ENCODE results near the gene CRAT. TPM values are rescaled to one million over a fixed set of nuclear protein-coding genes. Genes with fewer than 3 reads are reported as not detected.
A peak's percentile ranks its signal among the peaks of the same experiment; 100 is the strongest.

Gene CRAT
- total RNA-seq, 1 experiment from 2014 or later, result 7.1 TPM

DNA sequence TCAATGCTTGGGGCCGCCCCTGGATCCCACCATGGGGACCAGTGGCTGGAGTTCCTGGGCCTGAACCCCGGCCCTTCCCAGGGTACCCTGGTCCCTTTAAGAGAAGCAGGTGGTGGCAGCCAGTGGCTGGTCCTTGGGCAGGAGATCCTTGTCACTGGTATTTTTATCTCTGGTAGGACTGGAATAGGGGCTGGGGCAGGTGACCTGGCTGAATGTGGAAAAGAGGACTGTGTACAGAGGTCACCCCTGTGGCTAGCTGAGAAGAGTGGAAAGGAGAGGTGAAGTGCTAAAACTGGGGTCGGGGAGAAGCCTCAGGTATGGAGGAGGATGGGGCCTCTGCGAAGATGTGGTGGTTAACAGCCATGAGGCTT, 7.0 kb downstream of the CRAT start:
- Mint-ChIP-seq H3K36me3 (ENCODE audit: insufficient read depth, unreplicated experiment) (no peaks in the 10 kb centered on the region), H3K4me1 (ENCODE audit: low read depth, unreplicated experiment) (no peaks in the 10 kb centered on the region), H3K27ac (ENCODE audit: unreplicated experiment) (no peak overlapping the region), H3K9me3 (ENCODE audit: low read depth, unreplicated experiment) (no peaks in the 10 kb centered on the region), H3K4me3 (ENCODE audit: low read depth, unreplicated experiment) (no peak overlapping the region), H3K27me3 (ENCODE audit: unreplicated experiment) (peaks cover 4% of the 10 kb centered on the region)
- CTCF ChIA-PET, result interaction anchor here (0.5 kb wide), 1 partner anchor 747 kb away, joined by 3 read pairs; no protein-coding TSS in a partner anchor
- BruUV-seq (replicated peaks), result no TSS peak
- DNase-seq, result no peak
- intact Hi-C loops (cut with micrococcal nuclease; ENCODE audit: unreplicated experiment), result no loop called here
- no peak for TF ChIP-seq CTCF (IDR thresholded peaks at IDR 0.05; ENCODE audit: unreplicated experiment)

DNA sequence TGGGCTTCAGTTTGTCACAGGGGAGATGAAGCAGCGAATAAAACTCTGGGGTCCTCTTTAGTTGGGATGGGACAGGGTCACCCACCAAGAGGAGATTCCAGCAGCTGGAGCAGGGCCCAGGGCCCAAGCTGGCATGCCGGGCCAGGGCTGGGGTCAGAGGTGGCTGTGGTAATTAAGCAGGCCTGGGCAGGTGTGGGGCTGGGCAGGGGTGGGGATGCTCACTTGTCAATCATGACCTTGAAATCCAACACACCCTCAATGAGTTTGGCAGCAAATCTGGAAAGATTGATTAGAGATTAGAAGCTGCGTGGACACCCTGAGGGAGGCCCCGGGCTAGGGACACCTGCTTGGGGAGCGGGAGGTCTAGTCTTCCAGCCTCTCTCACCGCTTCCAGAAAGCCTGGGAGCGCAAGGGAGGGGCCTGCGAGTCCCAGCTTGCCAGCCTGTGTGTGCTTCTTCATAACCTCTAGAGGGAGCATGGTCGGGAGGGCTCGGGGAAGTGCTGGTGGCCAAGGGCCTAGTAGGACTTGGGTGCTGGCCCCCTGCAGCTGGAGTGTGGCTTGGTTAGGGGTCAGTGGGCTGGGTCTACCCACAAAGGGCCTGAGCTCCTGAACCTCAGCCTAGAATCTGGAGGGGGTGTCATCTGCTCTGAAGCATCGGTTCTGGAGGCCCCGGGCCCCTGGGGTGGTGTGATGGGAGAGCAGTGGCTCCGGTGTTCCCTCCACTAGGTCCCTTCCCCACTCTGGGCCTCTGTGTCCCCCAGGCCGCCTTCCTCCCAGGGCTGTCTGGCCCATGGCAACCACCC, 7.6 kb downstream of the CRAT start:
- Mint-ChIP-seq H3K27ac (ENCODE audit: unreplicated experiment) (no peak overlapping the region), H3K36me3 (ENCODE audit: insufficient read depth, unreplicated experiment) (no peaks in the 10 kb centered on the region), H3K27me3 (ENCODE audit: unreplicated experiment) (no peaks in the 10 kb centered on the region), H3K4me3 (ENCODE audit: low read depth, unreplicated experiment) (no peak overlapping the region), H3K4me1 (ENCODE audit: low read depth, unreplicated experiment) (no peaks in the 10 kb centered on the region), H3K9me3 (ENCODE audit: low read depth, unreplicated experiment) (no peaks in the 10 kb centered on the region)
- peak; percentile 50 for DNase-seq
- no peak for TF ChIP-seq CTCF (IDR thresholded peaks at IDR 0.05; ENCODE audit: unreplicated experiment)
- BruUV-seq (replicated peaks), result no TSS peak
- intact Hi-C loops (cut with micrococcal nuclease; ENCODE audit: unreplicated experiment), result no loop called here
- CTCF ChIA-PET, result no interaction called here

DNA sequence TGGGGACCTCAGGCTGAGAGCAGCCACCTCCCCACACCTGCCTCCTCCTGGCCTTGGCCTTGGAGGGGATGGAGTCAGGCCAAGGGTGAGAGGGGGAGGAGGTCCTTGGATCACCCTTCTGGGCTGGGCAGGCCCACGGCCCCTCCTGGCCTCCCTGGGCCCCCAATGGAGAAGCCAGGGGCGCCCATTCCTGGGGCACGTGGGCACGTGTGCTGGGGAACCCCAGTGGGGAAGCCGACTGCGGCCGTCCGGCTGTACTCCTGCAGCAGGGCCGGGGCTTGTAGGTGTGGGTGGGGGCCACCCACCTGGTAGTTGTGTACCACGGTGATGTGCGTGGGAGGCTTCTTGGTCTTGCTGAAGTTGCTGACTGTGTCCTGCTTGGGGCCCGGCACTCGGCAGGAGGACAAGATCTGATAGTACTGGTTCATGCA, 8.5 kb downstream of the CRAT start:
- no TSS peak for BruUV-seq (replicated peaks)
- no peak for DNase-seq
- Mint-ChIP-seq H3K27ac (ENCODE audit: unreplicated experiment) (no peak overlapping the region), H3K4me3 (ENCODE audit: low read depth, unreplicated experiment) (no peak overlapping the region), H3K4me1 (ENCODE audit: low read depth, unreplicated experiment) (no peaks in the 10 kb centered on the region), H3K9me3 (ENCODE audit: low read depth, unreplicated experiment) (no peaks in the 10 kb centered on the region), H3K27me3 (ENCODE audit: unreplicated experiment) (no peaks in the 10 kb centered on the region), H3K36me3 (ENCODE audit: insufficient read depth, unreplicated experiment) (no peaks in the 10 kb centered on the region)
- no peak for TF ChIP-seq CTCF (IDR thresholded peaks at IDR 0.05; ENCODE audit: unreplicated experiment)
- intact Hi-C loops (cut with micrococcal nuclease; ENCODE audit: unreplicated experiment), result no loop called here
- CTCF ChIA-PET, result no interaction called here

- no peaks in the 10 kb centered on the region for H3K4me1 Mint-ChIP-seq (ENCODE audit: low read depth, unreplicated experiment)
- H3K36me3 Mint-ChIP-seq (ENCODE audit: insufficient read depth, unreplicated experiment), result no peaks in the 10 kb centered on the region
- no peaks in the 10 kb centered on the region for H3K9me3 Mint-ChIP-seq (ENCODE audit: low read depth, unreplicated experiment)
- no TSS peak for BruUV-seq (replicated peaks)
- CTCF ChIA-PET, result no interaction called here
- H3K27ac Mint-ChIP-seq (ENCODE audit: unreplicated experiment), result no peak overlapping the region
- no peak overlapping the region for H3K4me3 Mint-ChIP-seq (ENCODE audit: low read depth, unreplicated experiment)
- no peak for DNase-seq
- no peak for TF ChIP-seq CTCF (IDR thresholded peaks at IDR 0.05; ENCODE audit: unreplicated experiment)
- intact Hi-C loops (cut with micrococcal nuclease; ENCODE audit: unreplicated experiment), result no loop called here
- H3K27me3 Mint-ChIP-seq (ENCODE audit: unreplicated experiment), result no peaks in the 10 kb centered on the region
These were observed 9.3 kb downstream of the CRAT start for GRCh38 chr9:129101279-129101678.
